NCI-H128 (cell line): ENCODE measurements around the gene PIK3C3.
A peak's percentile ranks its signal among the peaks of the same experiment; 100 is the strongest.

ENCODE experiments used
- DNase-seq: peaks from one replicate; lab custom pipeline; 2025; ENCODE audit not compliant: unreplicated experiment; lab: John Stamatoyannopoulos, UW

The PIK3C3 gene

DNA sequence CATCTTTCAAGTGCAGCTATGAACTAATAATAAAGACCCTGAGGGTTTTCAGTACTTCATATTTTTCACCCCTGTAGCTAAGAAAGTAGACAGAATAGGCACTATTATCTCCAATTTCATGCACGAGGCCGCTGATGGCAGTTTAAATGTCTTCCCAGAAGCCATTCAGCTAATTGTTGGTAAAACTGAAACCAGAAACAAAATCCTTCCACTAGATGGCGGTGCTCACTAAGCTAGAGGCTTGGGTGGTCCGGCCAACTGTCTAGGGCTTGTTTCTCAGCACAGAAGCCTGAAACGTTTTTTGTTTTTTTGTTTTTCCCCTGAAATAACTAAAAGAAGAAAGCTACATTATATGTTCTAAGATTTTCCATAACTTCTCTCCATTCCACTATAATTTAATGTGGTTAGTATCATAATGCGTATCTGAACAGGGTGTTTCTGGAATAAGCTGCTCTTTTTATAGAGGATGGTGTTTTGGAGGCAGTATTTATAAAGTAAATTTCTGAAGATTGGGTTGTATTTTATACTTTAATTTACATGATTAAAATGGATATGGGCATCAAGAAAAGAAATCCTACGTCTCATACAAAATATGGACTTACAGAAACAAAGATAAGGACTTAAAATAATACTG is 159.4 kb downstream of the PIK3C3 start:
- DNase-seq = peak; percentile 77

- DNase-seq = no peak
Observed at GRCh38 chr18:42126586-42126985, 171.6 kb downstream of the PIK3C3 start.

DNA sequence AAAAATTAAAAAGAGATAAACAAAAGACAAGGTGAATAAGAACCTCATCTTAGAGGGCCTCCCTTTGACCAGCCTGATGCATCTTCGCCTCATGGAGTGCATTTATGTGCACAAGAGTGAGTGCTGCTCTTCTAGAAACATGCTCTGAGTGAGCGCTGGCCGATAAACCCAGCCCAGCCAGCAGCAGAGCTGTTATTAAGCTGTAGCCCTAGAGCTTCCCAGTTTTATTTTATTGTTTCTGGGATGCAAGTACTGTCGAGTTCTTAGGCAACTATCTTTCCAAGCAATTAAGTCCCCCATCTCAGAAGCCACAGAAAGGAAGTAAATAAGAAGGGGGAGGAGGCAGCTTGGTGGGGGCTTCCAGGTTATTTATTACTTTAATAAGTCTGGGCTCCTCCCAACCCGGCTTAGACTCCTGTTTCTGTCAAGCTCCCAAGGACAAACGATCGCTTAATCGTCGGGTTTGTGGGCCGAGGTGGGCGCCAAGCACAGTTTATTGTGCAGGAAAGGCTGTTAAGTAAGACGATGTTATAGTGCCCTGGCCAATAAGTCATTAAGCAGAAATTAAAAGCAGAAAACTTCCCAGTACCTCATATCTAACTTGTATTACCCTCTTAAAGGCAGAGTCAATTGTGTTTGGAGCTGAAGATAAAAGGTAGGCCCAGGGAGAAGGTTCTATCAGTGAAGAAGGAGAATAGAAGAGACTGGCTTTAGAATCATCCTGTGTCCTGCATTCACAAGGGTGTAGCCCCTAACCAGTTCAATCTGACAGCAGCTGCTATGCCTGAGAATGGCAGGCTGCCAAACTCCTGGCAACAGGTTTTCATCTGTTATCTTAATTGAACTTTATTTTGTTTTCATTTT is 176.3 kb downstream of the PIK3C3 start:
- DNase-seq = no peak

DNA sequence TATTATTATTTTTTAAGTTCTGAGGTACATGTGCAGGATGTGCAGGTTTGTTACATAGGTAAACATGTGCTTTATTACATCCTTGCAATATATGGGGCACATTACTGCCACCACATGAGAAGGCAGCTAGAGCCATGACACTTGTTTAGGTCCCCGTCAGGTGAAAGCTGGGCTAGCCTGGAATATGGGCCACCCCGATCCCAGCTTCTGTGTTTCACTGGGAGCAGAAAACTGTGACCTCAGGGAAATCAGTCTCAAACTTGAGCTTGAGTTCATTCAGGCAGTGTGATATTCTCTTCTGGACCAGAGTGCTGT is 176.9 kb downstream of the PIK3C3 start:
- no peak for DNase-seq
